ENCODE results near the gene USHBP1.
A peak's percentile ranks its signal among the peaks of the same experiment; 100 is the strongest.

The USHBP1 gene

DNA sequence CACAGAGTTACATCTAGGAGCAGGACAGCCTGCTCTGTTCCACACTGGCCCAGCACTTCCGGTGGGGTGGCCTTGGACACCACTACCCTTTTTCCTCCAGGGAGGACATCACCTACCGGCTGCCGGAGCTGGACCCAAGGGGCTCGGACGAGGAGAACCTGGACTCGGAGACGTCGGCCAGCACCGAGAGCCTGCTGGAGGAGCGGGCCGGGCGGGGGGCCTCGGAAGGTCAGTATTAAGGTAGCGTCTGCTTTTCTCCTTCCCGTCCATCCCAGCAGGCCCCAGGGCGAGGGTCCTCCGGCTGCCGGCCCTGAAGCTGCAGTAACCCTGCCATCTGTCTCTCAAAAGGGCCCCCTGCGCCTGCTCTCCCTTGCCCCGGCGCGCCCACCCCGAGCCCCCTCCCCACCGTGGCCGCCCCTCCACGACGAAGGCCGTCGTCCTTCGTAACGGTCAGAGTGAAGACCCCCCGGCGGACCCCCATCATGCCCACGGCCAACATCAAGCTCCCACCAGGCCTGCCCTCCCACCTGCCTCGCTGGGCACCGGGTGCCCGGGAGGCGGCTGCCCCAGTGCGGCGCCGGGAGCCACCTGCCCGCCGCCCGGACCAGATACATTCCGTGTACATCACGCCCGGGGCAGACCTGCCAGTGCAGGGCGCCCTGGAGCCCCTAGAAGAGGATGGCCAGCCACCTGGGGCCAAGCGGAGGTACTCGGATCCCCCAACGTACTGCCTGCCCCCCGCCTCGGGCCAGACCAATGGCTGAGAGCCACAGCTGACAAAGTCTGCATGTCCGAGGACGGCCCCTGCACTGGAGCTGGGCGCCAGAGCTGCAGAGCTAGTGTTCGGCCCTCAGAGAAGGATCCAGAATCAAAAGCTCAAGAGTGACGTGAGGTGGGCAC, 52.7 kb downstream of the USHBP1 start:
- no peak for ATAC-seq

DNA sequence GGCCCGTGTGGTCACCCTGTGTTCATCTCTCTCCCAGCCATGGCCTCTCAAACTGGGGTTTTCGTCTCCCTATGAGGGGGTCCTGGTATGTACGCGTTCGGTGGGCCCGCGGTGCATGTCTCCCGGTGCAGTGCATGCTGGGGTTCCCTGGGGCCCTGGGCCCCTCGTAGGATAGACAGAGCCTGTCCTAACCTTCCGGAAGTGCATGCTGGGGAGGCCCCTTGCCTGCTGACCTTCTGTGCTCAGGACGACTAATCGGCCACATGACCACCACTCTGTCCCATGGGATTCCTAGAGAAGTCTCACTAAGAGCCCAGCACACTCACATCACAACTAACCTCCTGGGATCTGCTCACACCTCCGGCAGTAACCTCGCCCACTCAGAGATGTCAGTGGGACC, 54.2 kb downstream of the USHBP1 start:
- no peak for ATAC-seq

DNA sequence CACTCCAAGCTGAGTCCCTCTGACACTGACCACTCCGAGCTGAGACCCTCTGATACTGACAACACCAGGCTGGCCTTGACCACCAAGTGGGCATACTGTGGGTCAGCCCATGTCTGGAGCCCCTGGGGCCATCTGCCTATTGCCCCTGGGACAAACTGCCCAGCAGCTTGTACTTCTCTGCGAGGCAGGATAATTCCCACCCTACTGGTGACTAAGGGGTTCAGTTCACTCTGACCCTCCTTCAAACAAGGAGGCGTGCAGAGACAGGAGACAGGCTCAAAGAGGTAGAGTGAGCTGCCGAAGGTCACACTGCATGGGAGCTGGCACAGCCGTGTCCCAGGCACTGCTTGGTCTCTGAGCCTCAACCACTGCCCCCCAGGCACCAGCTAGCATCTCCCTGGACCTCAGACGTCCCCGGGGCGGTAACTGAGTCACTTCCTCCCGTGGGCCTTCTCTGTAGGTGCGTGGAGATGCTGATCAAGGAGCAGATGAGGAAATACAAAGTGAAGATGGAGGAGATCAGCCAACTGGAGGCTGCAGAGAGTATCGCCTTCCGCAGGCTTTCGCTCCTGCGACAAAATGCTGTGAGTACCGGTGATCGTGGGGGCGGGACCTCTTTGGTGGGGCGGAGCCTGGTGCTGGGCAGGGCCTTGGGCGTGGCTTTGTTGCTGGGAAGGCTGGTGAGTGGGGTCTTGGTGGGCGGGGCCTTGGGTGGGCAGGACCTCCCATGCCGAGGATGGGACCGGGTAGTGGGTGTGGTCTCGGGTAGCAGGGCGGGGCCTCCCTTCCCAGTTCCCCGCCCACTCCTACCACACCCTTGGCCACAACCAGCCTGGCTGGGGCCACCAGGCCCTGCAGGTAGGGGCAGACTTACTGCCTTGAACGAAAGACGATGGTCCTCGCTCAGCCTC, 55.2 kb downstream of the USHBP1 start:
- peak in 1 of 2 donors; percentile 7 for ATAC-seq

- ATAC-seq: no peak
Measured at GRCh38 chr19:17206736-17207581, 57.6 kb downstream of the USHBP1 start.

GRCh38 chr19:17205237-17206140, 59.1 kb downstream of the USHBP1 start:
- peak; percentile 59 to 71 for ATAC-seq

GRCh38 chr19:17202713-17203112, 61.8 kb downstream of the USHBP1 start:
- no peak for ATAC-seq

GRCh38 chr19:17202249-17202648, 62.3 kb downstream of the USHBP1 start:
- ATAC-seq: peak in 1 of 2 donors; percentile 47

DNA sequence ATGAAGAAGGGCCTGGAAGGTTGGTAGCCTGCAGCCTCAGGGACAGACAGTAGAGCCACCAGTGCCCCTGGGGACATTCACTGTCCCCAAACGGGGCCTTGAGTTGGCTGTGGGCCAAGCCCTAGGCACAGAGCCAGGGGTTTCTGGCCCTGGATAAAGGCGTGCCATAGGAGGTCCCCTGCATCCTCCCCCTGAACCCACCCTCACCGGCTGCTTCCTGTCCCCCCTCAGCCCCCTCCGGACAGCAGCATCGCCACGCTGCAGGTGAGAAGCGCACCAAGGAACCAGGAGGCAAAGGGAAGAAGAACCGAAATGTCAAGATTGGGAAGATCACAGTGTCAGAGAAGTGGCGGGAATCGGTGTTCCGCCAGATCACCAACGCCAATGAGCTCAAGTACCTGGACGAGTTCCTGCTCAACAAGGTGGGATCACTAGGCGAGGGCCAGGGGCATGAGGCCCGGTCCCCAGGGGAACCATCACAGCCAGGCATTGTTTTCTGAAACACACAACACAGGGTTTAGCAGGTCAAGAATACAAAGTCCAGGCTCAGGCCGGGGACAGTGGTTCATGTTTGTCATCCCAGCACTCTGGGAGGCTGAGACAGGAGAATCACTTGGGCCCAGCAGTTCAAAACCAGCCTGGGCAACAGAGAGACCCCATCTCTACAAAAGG, 64.0 kb downstream of the USHBP1 start:
- no peak for ATAC-seq
